CD4-positive, alpha-beta T cell treated with Interleukin-17A for 4 hours (primary cell): Measurements from ENCODE around the gene ANAPC10.
"Not testable (repeated sequence)": the region's sequence is repeated elsewhere in the genome, so short reads cannot be mapped to it uniquely, and the experiment has no call there.

Experiments used
- DNase-seq: peaks from one replicate; pipeline ENCODE4 v3.0.0-alpha.2; 2020; ENCODE audit warnings: mixed read lengths

The ANAPC10 gene

DNA sequence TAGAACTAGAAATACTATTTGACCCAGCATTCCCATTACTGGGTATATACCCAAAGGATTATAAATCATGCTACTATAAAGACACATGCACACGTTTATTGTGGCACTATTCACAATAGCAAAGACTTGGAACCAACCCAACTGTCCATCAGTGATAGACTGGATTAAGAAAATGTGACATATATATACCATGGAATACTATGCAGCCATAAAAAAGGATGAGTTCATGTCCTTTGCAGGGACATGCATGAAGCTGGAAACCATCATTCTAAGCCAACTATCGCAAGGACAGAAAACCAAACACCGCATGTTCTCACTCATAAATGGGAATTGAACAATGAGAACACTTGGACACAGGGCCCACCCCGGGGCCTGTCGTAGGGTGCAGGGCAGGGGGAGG lies 97.3 kb downstream of the ANAPC10 start:
- DNase-seq, result not testable (repeated sequence)

DNA sequence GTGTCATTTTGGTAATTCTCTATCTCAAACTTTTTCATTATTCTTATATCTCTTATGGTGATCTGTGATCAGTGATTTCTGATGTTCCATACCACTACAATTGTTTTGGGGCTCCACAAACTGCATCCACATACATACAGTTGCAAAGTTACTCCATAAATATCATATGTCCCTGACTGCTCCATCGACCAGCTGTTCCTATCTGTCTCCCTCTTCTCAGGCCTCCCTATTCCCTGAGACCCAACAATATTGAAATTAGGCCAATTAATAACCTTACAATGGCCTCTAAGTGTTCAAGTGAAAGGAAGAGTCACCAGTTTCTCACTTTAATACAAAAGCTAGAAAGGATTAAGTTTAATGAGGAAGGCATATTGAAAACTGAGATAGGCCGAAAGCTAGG lies 108.7 kb downstream of the ANAPC10 start:
- no peak for DNase-seq

- DNase-seq, result no peak
Observed at GRCh38 chr4:144985531-144985930, 112.5 kb downstream of the ANAPC10 start.

- no peak for DNase-seq
Observed at GRCh38 chr4:144985014-144985413, 113.0 kb downstream of the ANAPC10 start.

DNA sequence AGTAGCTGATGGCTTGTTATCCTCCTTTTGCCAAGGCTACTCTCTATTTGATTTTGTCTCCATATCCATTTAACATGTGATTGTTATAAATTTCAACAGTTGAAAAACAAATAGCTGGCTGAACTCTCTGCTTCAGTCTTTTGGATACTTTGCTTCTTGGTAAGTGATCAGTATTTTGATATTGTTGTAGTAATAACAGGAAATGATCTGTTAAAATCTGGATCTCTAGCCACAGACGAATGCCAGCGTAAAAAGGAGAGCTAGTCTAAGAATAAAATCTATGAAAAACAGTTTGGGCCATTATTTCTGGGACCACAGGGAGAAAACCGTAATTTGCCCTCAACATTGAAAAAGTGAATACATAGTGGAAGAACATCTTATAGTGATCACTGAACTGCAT lies 113.8 kb downstream of the ANAPC10 start:
- DNase-seq, result no peak

- no peak for DNase-seq
Observed at GRCh38 chr4:144975718-144976117, 122.3 kb downstream of the ANAPC10 start.

DNA sequence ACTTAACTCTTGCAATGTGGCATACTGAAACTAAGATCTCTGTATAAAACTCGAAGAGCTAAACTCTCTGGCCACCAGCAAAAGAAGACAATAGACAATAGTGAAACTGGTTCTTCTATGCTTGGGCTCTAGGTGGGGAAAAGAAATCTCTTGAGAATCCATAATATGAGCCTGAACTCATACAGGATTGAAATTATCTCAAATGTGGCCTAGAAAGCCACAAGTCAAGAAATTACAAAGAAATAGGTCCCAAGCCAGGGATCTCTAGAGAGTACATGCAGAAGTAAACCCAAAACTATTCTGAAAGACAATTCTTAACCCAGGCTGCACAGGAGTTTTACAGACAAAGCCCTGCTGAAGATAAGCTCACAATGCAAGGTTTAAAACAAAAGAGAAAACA lies 127.4 kb downstream of the ANAPC10 start:
- no peak for DNase-seq

- DNase-seq, result no peak
Observed at GRCh38 chr4:144969821-144970220, 128.2 kb downstream of the ANAPC10 start.

- DNase-seq, result no peak
Observed at GRCh38 chr4:144968606-144969005, 129.4 kb downstream of the ANAPC10 start.

DNA sequence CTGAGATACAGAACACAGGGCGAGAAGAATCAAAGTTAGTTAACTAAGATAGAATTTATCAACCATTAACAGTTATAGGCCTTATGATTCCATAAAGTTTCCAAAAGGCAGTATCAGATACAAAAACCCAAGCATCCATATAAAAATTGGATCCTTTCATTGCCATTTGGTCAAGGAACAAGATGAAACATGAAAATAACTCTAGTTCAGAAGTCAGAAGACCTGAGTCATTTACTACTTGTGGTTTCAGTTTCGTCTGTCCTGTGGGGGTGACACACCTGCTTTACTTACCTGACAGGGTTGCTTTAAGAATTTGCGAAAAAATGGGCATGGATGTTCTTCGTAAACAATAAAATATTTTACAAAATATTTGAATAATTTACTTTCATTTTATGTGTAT lies 130.8 kb downstream of the ANAPC10 start:
- no peak for DNase-seq

GRCh38 chr4:144962300-144962699 lies 135.7 kb downstream of the ANAPC10 start:
- DNase-seq, result no peak

DNA sequence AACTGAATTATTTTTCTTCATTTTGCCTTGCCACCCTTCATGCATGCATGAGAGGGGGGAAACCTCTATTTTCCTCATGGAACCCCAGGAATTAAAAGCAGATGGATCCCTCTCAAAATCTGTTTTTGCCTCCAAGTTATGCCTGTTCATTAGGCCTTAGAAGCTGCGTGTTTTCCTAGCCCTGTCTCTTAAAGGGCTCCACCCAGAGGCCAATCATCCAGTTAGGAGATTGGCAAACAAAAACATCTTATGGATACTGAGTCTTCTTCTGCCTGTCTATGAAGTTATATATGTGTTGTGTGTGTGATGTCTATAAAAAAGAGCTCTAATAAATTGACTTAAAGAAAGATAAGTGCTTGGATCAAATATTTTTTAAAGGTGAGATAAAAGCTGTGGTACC lies 142.9 kb downstream of the ANAPC10 start:
- DNase-seq, result no peak

- DNase-seq, result no peak
Observed at GRCh38 chr4:144954230-144954629, 143.8 kb downstream of the ANAPC10 start.

DNA sequence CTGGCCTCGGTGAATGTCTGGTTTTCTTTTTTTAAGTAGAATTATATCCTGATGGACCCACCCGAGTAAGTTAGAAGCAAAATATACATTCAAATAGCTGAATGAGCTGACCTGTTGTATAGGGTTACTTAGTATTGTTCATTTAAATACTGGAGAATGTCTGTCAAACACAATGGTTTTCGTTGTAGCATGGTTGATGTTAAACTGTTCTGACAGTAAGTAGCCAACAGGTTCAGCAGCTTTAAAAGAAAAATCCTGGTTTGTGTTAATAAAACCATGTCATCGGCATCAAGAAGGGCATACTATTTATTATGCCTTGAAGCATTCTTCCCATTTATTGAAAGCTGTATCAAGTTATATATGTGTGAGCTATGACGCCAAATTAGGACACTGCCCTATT lies 149.6 kb downstream of the ANAPC10 start:
- no peak for DNase-seq

DNA sequence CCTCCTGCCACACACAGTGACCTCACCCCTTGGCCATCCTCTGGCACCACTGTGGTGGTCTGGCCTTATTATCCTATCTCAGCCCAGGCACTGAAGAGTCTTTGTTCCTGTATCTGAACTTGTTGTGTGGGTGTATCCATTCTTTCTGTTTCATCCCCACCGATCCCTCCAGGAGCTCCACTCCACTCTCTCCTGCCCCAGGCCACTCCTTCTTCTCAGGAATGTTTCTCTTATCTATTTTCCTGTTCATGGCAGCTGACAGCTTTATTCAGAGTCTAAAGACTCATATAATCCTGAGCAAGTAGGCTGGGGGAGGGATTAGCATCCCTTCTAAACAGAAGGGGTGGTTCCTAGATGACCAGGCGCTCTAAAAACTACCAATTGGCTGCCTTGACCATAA lies 150.0 kb downstream of the ANAPC10 start:
- DNase-seq, result no peak
